PC-3 (cell line): ENCODE measurements around the gene ZNF532.

Experiments used
- CTCF ChIP-seq: fragments of 300-600 bp; sonication (generic); conservative IDR thresholded peaks from 2 replicates; pipeline ENCODE4 v1.5.1; 2017; ENCODE audit warnings: antibody characterized with exemption, low read depth, mild to moderate bottlenecking, low read length
- EZH2 ChIP-seq: fragments of 300-600 bp; sonication (generic); IDR thresholded peaks from one replicate; pipeline ENCODE4 v1.6.1; 2017; ENCODE audit warnings: antibody characterized with exemption, mild to moderate bottlenecking, low read length; ENCODE audit not compliant: unreplicated experiment
- EZH2phosphoT487 ChIP-seq: fragments of 300-600 bp; sonication (generic); IDR thresholded peaks from 2 replicates; pipeline ENCODE4 v1.6.1; 2018; ENCODE audit warnings: mild to moderate bottlenecking, antibody characterized with exemption, low read length, borderline replicate concordance

- TF ChIP-seq CTCF (no peak), EZH2 (no peak), EZH2phosphoT487 (no peak)
Measured at GRCh38 chr18:58901783-58902182, 37.1 kb downstream of the ZNF532 start.
